HFFc6 (cell line): ENCODE data around the gene PYM1. TPM values are rescaled to one million over a fixed set of nuclear protein-coding genes. Genes with fewer than 3 reads are reported as not detected.

Experiments used
- DNase-seq: peaks from one replicate; pipeline ENCODE4 v3.0.0-alpha.2; 2018
- H3K27ac Mint-ChIP-seq: 2 replicates; pipeline ENCODE4 v1.8.0; 2020; ENCODE audit warnings: mild to moderate bottlenecking, mixed read lengths
- H3K27me3 Mint-ChIP-seq: 2 replicates; pipeline ENCODE4 v1.8.0; 2021; ENCODE audit warnings: mild to moderate bottlenecking, moderate library complexity, mixed read lengths; ENCODE audit not compliant: insufficient read depth
- H3K36me3 Mint-ChIP-seq: 2 replicates; pipeline ENCODE4 v1.8.0; 2021; ENCODE audit warnings: low read depth, mixed read lengths
- H3K4me1 Mint-ChIP-seq: 2 replicates; pipeline ENCODE4 v1.8.0; 2020; ENCODE audit warnings: low read depth, mixed read lengths
- H3K4me3 Mint-ChIP-seq: 2 replicates; pipeline ENCODE4 v1.8.0; 2020; ENCODE audit warnings: mild to moderate bottlenecking, moderate library complexity, mixed read lengths
- H3K9me3 Mint-ChIP-seq: 2 replicates; pipeline ENCODE4 v1.8.0; 2020; ENCODE audit warnings: mild to moderate bottlenecking, mixed read lengths
- CTCF ChIP-seq: fragments of 200-600 bp; sonication (generic); IDR thresholded peaks from 2 replicates; pipeline ENCODE4 v1.5.0; 2021; ENCODE audit warnings: antibody characterized with exemption, mild to moderate bottlenecking
- total RNA-seq, 6 experiments: library from RNA; stranded (reverse); fragmentation: NEBNext Ultra II Directional; extraction: Animal tissue kit (Norgen Biotek cat#: 25700); gene quantifications; 2 replicates in 1 of 6; 3 replicates in 5 of 6; pipeline ENCODE4 v1.2.3, GENCODE V29; 2021

The PYM1 gene
- total RNA-seq, 6 experiments from 2014 or later, result 25.0 to 32.3 (median 28.3) TPM

DNA sequence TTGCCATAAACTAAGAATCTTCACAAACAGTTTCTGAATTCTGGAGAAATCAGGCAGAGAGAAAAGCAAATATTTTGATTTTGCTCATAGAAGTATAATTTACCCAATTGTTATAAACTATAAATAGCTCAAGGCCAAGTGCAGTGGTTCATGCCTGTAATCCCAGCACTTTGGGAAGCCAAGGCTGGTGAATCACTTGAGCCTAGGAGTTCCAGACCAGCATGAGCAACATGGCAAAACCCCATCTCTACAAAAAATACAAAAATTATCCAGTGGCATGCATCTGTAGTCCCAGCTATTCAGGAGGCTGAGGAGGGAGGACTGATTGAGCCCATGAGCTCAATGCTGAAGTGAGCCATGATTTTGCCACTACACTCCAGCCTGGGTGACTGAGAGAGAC lies 65.4 kb downstream of the PYM1 start:
- no peak for DNase-seq
- Mint-ChIP-seq H3K4me3 (no peak overlapping the region), H3K4me1 (no peaks in the 10 kb centered on the region)

DNA sequence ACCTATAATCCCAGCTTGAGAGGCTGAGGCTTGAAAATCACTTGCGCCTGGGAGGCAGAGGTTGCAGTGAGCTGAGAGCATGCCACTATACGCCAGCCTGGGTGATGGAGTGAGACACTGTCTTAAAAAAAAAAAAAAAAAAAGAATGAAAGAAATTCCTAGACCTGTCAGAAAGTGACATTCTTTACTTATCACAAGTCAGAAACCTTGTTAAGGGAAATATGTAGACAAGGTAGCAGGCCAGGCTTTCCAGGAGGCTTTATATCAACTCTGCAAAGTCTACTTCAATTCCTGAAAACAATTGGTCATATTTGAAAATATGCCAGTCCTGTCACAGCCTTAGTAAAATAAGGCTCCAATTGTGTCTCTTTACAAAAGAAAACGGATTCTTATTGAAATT lies 65.8 kb downstream of the PYM1 start:
- no peak overlapping the region for H3K27ac Mint-ChIP-seq
- H3K4me3 Mint-ChIP-seq, result no peak overlapping the region
- TF ChIP-seq CTCF, result no peak
- H3K9me3 Mint-ChIP-seq, result peaks cover 6% of the 10 kb centered on the region
- H3K36me3 Mint-ChIP-seq, result no peaks in the 10 kb centered on the region
- no peaks in the 10 kb centered on the region for H3K4me1 Mint-ChIP-seq
- DNase-seq, result no peak
- H3K27me3 Mint-ChIP-seq, result peaks cover 4% of the 10 kb centered on the region; the same call in 1 of the 2 replicates

More for the DNA sequence above, 65.4 kb downstream of the PYM1 start:
- Mint-ChIP-seq H3K9me3 (peaks cover 6% of the 10 kb centered on the region), H3K27ac (no peak overlapping the region), H3K36me3 (no peaks in the 10 kb centered on the region), H3K27me3 (0 out of 2 replicates have a peak, but pooled peaks cover under 1% of the 10 kb centered on the region)
- no peak for TF ChIP-seq CTCF

- TF ChIP-seq CTCF, result no peak
- no peak overlapping the region for H3K4me3 Mint-ChIP-seq
- H3K9me3 Mint-ChIP-seq, result peaks cover 6% of the 10 kb centered on the region
- H3K27me3 Mint-ChIP-seq, result peaks cover 4% of the 10 kb centered on the region; the same call in 1 of the 2 replicates
- H3K27ac Mint-ChIP-seq, result no peak overlapping the region
- H3K36me3 Mint-ChIP-seq, result no peaks in the 10 kb centered on the region
- H3K4me1 Mint-ChIP-seq, result no peaks in the 10 kb centered on the region
- DNase-seq, result no peak
Observed at GRCh38 chr12:55861396-55861795, 66.3 kb downstream of the PYM1 start.

DNA sequence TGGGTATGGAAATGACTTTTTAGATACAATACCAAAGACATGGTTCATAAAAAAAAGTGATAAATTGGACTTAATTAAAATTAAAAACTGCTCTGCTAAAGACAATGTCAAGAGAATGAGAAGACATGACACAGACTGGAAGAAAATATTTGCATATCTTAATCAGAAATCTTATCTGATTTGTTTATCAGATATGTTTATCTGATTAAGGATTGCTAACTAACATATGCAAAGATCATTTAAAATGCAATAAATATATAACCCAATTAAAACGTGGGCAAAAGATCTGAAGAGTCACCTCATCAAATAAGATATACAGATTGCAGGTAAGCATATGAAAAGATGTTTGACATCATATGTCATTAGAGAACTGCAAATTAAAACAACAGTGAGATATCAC lies 75.0 kb downstream of the PYM1 start:
- TF ChIP-seq CTCF, result no peak
- H3K36me3 Mint-ChIP-seq, result no peaks in the 10 kb centered on the region
- no peaks in the 10 kb centered on the region for H3K9me3 Mint-ChIP-seq
- peaks cover 4% of the 10 kb centered on the region; the same call in 1 of the 2 replicates for H3K27me3 Mint-ChIP-seq
- peaks cover 12% of the 10 kb centered on the region for H3K4me1 Mint-ChIP-seq
- no peak overlapping the region for H3K27ac Mint-ChIP-seq
- no peak overlapping the region for H3K4me3 Mint-ChIP-seq
- no peak for DNase-seq

Other genes with a start within 250 kb of the PYM1 start
- 1 to 10 TPM in 4 of 6 experiments, under 1 TPM in 2; 0.95 to 2.3 (median 1.2) TPM for gene ITGA7, start 220.0 kb downstream of the PYM1 start, total RNA-seq
- 100 to 1,000 TPM in 4 of 6 experiments, 10 to 100 TPM in 2; 87.4 to 113 (median 104) TPM for gene BLOC1S1, start 211.8 kb downstream of the PYM1 start, total RNA-seq
- 10 to 100 TPM in 2 of 6 experiments, 1 to 10 TPM in 4; 6.6 to 13.2 (median 7.8) TPM for gene RDH5, start 207.5 kb downstream of the PYM1 start, total RNA-seq
- gene CD63, start 198.9 kb downstream of the PYM1 start, total RNA-seq, result 1,000 to 10,000 TPM; 1,860 to 2,483 (median 2,072) TPM
- 10 to 100 TPM; 15.8 to 25.9 (median 16.9) TPM for gene GDF11, start 184.8 kb downstream of the PYM1 start, total RNA-seq
- 10 to 100 TPM; 68.9 to 85.5 (median 78.4) TPM for gene SARNP, start 110.2 kb downstream of the PYM1 start, total RNA-seq
- 100 to 1,000 TPM in 1 of 6 experiments, 10 to 100 TPM in 5; 79.9 to 100 (median 90.1) TPM for gene ORMDL2, start 109.9 kb downstream of the PYM1 start, total RNA-seq
- gene DNAJC14, start 98.3 kb downstream of the PYM1 start, total RNA-seq, result 10 to 100 TPM; 31.7 to 33.5 (median 32.5) TPM
- gene MMP19, start 85.0 kb downstream of the PYM1 start, total RNA-seq, result 10 to 100 TPM; 13.7 to 24.7 (median 21.4) TPM
- gene DGKA, start 3.3 kb upstream of the PYM1 start, total RNA-seq, result 10 to 100 TPM; 67.1 to 87.4 (median 79.6) TPM
- 1 to 10 TPM in 1 of 6 experiments, under 1 TPM in 5; 0.47 to 1.3 (median 0.59) TPM for gene PMEL, start 38.1 kb upstream of the PYM1 start, total RNA-seq
- gene CDK2, start 38.9 kb upstream of the PYM1 start, total RNA-seq, result 10 to 100 TPM; 27.1 to 61.0 (median 53.9) TPM
- 100 to 1,000 TPM in 2 of 6 experiments, 10 to 100 TPM in 4; 90.2 to 107 (median 96.5) TPM for gene RAB5B, start 46.2 kb upstream of the PYM1 start, total RNA-seq
- gene SUOX, start 69.4 kb upstream of the PYM1 start, total RNA-seq, result 10 to 100 TPM; 15.2 to 19.4 (median 17.0) TPM
- 1 to 10 TPM; 5.2 to 7.2 (median 5.9) TPM for gene IKZF4, start 93.1 kb upstream of the PYM1 start, total RNA-seq
- 100 to 1,000 TPM in 1 of 6 experiments, 10 to 100 TPM in 5; 40.7 to 151 (median 52.1) TPM for gene RPS26, start 114.0 kb upstream of the PYM1 start, total RNA-seq
- 1 to 10 TPM; 1.0 to 2.5 (median 1.8) TPM for gene ERBB3, start 152.3 kb upstream of the PYM1 start, total RNA-seq
- 100 to 1,000 TPM; 144 to 190 (median 177) TPM for gene PA2G4, start 176.7 kb upstream of the PYM1 start, total RNA-seq
- 1,000 to 10,000 TPM; 2,722 to 3,464 (median 3,292) TPM for gene RPL41, start 188.7 kb upstream of the PYM1 start, total RNA-seq
- 1 to 10 TPM; 3.3 to 4.7 (median 3.8) TPM for gene ZC3H10, start 190.4 kb upstream of the PYM1 start, total RNA-seq
- gene ESYT1, start 200.4 kb upstream of the PYM1 start, total RNA-seq, result 100 to 1,000 TPM; 136 to 174 (median 151) TPM
- gene MYL6B, start 224.7 kb upstream of the PYM1 start, total RNA-seq, result 100 to 1,000 TPM in 5 of 6 experiments, 10 to 100 TPM in 1; 84.5 to 119 (median 108) TPM
- 1,000 to 10,000 TPM; 2,668 to 3,384 (median 3,141) TPM for gene MYL6, start 230.5 kb upstream of the PYM1 start, total RNA-seq